Neural progenitor cell (in vitro differentiated cells): Measurements from ENCODE around the gene H6PD. TPM values are rescaled to one million over a fixed set of nuclear protein-coding genes. Genes with fewer than 3 reads are reported as not detected.

Experiments
- DNase-seq: peaks from one replicate; pipeline ENCODE4 v3.0.0-alpha.2; 2016; ENCODE audit warnings: low spot score
- H2AFZ ChIP-seq: fragments of 200-600 bp; sonication (generic); replicated peaks from 2 replicates; pipeline ENCODE4 v1.6.1; 2016; ENCODE audit warnings: antibody characterized with exemption
- H3F3A ChIP-seq: fragments of 200-600 bp; sonication (generic); 2 replicates; pipeline ENCODE4 v1.6.1; 2016; ENCODE audit warnings: antibody characterized with exemption, low read depth
- H3K27ac ChIP-seq: fragments of 200-600 bp; sonication (generic); 2 replicates; pipeline ENCODE4 v1.5.1; 2016; ENCODE audit warnings: mild to moderate bottlenecking
- H3K27me3 ChIP-seq: fragments of 200-600 bp; sonication (generic); 2 replicates; pipeline ENCODE4 v1.6.1; 2016; ENCODE audit warnings: mild to moderate bottlenecking, moderate library complexity
- H3K36me3 ChIP-seq: fragments of 200-600 bp; sonication (generic); 2 replicates; pipeline ENCODE4 v1.5.1; 2016
- H3K4me1 ChIP-seq: fragments of 200-600 bp; sonication (generic); 2 replicates; pipeline ENCODE4 v1.6.1; 2016; ENCODE audit warnings: mixed run types
- H3K4me2 ChIP-seq: fragments of 200-600 bp; sonication (generic); 2 replicates; pipeline ENCODE4 v1.6.1; 2016
- H3K4me3 ChIP-seq: fragments of 200-600 bp; sonication (generic); 2 replicates; pipeline ENCODE4 v1.5.1; 2016
- H3K79me2 ChIP-seq: fragments of 200-600 bp; sonication (generic); 2 replicates; pipeline ENCODE4 v1.6.1; 2016; ENCODE audit warnings: low read depth
- H3K9ac ChIP-seq: fragments of 200-600 bp; sonication (generic); 2 replicates; pipeline ENCODE4 v1.6.1; 2016
- H3K9me3 ChIP-seq: fragments of 200-600 bp; sonication (generic); 2 replicates; pipeline ENCODE4 v1.5.1; 2016; ENCODE audit warnings: low read depth
- H4K20me1 ChIP-seq: fragments of 200-600 bp; sonication (generic); 2 replicates; pipeline ENCODE4 v1.6.1; 2016; ENCODE audit warnings: low read depth
- H3K27ac Mint-ChIP-seq: 3 replicates; pipeline ENCODE4 v1.8.0; 2021; ENCODE audit warnings: mixed read lengths
- H3K27me3 Mint-ChIP-seq: 2 replicates; pipeline ENCODE4 v1.8.0; 2022; ENCODE audit warnings: low read depth, mild to moderate bottlenecking, inconsistent platforms, moderate library complexity, mixed read lengths; ENCODE audit not compliant: insufficient read depth
- H3K36me3 Mint-ChIP-seq: 3 replicates; pipeline ENCODE4 v1.8.0; 2021; ENCODE audit warnings: mixed read lengths
- H3K4me1 Mint-ChIP-seq: 3 replicates; pipeline ENCODE4 v1.8.0; 2021; ENCODE audit warnings: mixed read lengths
- H3K4me3 Mint-ChIP-seq: 3 replicates; pipeline ENCODE4 v1.8.0; 2021; ENCODE audit warnings: mild to moderate bottlenecking, moderate library complexity, mixed read lengths
- H3K9me3 Mint-ChIP-seq: 3 replicates; pipeline ENCODE4 v1.8.0; 2020; ENCODE audit warnings: mixed read lengths
- EZH2 ChIP-seq: fragments of 200-600 bp; sonication (generic); IDR thresholded peaks from 2 replicates; pipeline ENCODE4 v1.6.1; 2017; ENCODE audit warnings: antibody characterized with exemption, mild to moderate bottlenecking, moderate library complexity
- EZH2phosphoT487 ChIP-seq: fragments of 200-600 bp; sonication (generic); IDR thresholded peaks from 2 replicates; pipeline ENCODE4 v1.6.1; 2017; ENCODE audit warnings: antibody characterized with exemption
- total RNA-seq: library from RNA; depleted of rRNA; stranded (reverse); fragments of >200 nt; gene quantifications from 2 replicates; pipeline ENCODE4 v1.2.3, GENCODE V29; 2015; ENCODE audit warnings: low replicate concordance
- TF ChIP-seq, protein P1 (sequence below): fragments of 200-600 bp; sonication (generic); IDR thresholded peaks from 2 replicates; pipeline ENCODE4 v1.5.1; 2017; ENCODE audit warnings: antibody characterized with exemption, mild to moderate bottlenecking

Gene H6PD
- total RNA-seq, 1 donor from 2014 or later = 6.0 TPM

DNA sequence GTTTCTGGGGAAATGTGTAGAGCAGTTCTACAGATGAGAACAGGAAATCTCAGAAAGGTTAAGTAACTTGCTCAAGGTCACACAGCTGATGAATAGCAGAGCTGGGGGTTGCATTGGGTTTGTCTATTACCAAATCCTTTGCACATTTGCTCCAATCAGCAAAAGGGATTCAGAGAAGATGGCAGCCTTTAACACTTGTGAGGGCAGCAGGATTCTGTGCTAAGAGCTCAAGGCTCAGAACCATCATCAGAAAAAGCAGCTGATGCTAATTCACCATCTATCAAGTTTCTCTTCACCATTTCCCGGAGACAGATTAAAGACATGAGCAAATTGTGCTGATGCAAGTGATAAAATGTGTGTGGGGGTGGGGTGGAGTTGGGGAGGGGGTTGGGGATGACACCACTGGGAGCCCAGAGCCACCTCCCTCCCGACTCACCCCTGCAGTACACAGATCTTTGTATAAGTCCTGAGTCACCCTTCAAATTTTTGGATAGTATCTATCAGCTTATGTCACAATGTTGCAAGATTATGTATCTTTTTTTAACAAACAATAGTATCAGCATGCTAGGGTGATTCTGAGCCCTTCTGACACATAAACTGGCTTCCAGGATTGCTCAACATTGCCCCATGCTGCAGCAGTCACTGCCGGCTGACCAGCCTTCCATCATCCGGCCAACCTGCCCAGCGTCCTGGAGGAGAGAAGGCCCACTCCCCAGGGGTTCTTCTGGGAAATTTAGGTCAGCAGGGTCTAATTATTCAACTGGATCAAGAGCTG, 55.3 kb downstream of the H6PD start:
- Histone ChIP-seq H3K79me2 (no peaks in the 10 kb centered on the region), H3F3A (peaks cover 20% of the 10 kb centered on the region), H3K4me3 (no peak overlapping the region), H3K9ac (no peak overlapping the region), H3K36me3 (no peaks in the 10 kb centered on the region), H3K27me3 (peaks cover 28% of the 10 kb centered on the region), H2AFZ (no peak overlapping the region), H3K27ac (no peak overlapping the region), H4K20me1 (peaks cover 3% of the 10 kb centered on the region), H3K4me1 (peaks cover 4% of the 10 kb centered on the region), H3K4me2 (no peak overlapping the region), H3K9me3 (peaks cover 6% of the 10 kb centered on the region)
- H3K4me3 Mint-ChIP-seq = no peak overlapping the region
- TF ChIP-seq, protein P1, sequence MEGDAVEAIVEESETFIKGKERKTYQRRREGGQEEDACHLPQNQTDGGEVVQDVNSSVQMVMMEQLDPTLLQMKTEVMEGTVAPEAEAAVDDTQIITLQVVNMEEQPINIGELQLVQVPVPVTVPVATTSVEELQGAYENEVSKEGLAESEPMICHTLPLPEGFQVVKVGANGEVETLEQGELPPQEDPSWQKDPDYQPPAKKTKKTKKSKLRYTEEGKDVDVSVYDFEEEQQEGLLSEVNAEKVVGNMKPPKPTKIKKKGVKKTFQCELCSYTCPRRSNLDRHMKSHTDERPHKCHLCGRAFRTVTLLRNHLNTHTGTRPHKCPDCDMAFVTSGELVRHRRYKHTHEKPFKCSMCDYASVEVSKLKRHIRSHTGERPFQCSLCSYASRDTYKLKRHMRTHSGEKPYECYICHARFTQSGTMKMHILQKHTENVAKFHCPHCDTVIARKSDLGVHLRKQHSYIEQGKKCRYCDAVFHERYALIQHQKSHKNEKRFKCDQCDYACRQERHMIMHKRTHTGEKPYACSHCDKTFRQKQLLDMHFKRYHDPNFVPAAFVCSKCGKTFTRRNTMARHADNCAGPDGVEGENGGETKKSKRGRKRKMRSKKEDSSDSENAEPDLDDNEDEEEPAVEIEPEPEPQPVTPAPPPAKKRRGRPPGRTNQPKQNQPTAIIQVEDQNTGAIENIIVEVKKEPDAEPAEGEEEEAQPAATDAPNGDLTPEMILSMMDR = no peak
- TF ChIP-seq EZH2phosphoT487 (no peak), EZH2 (no peak)
- peaks cover 13% of the 10 kb centered on the region for H3K27me3 Mint-ChIP-seq
- H3K9me3 Mint-ChIP-seq = peaks cover 27% of the 10 kb centered on the region
- H3K27ac Mint-ChIP-seq = no peak overlapping the region
- DNase-seq = no peak
- peaks cover 5% of the 10 kb centered on the region for H3K36me3 Mint-ChIP-seq
- peaks cover 11% of the 10 kb centered on the region for H3K4me1 Mint-ChIP-seq

DNA sequence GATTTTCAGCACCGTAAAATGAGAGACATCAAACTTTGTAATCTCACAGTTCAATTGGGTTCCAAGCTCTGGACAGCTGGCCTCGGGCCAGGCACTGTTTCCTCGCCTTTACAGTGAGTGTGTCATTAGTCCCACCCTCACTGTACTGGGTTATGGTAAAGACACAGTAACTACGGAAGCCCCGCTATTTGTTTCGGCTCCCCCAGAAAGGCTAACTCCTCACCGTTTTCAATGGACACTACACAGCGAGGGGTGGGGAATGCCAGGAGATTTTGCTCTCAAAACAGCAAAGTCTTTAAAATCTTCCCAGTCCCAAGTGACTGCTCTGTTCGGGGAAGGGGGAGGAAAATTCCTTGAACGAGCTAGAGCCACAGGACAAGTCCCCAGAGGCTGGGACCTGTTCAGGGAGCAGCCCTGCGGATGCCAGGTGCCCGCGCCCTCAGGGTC, 57.4 kb downstream of the H6PD start:
- H3K4me1 Mint-ChIP-seq = peaks cover 19% of the 10 kb centered on the region
- H3K27ac Mint-ChIP-seq = peak overlapping the region; percentile 76
- peak overlapping the region; percentile 83 for H3K4me3 Mint-ChIP-seq
- TF ChIP-seq EZH2phosphoT487 (no peak), EZH2 (peak; percentile 26)
- peak; percentile 71 for DNase-seq
- H3K27ac ChIP-seq = no peak overlapping the region
- H3K36me3 ChIP-seq = no peaks in the 10 kb centered on the region
- H3K27me3 Mint-ChIP-seq = peaks cover 19% of the 10 kb centered on the region
- peaks cover 4% of the 10 kb centered on the region for H3K4me1 ChIP-seq
- peaks cover 5% of the 10 kb centered on the region for H4K20me1 ChIP-seq
- peaks cover 28% of the 10 kb centered on the region for H3K27me3 ChIP-seq
- peaks cover 14% of the 10 kb centered on the region for H3K9me3 Mint-ChIP-seq
- H3K36me3 Mint-ChIP-seq = peaks cover 2% of the 10 kb centered on the region
- peak overlapping the region; percentile 82 for H2AFZ ChIP-seq
- H3K79me2 ChIP-seq = no peaks in the 10 kb centered on the region
- H3K9me3 ChIP-seq = peaks cover 6% of the 10 kb centered on the region
- H3K4me3 ChIP-seq = peak overlapping the region; percentile 73
- peaks cover 20% of the 10 kb centered on the region for H3F3A ChIP-seq
- peak overlapping the region; percentile 92 for H3K4me2 ChIP-seq
- H3K9ac ChIP-seq = no peak overlapping the region

DNA sequence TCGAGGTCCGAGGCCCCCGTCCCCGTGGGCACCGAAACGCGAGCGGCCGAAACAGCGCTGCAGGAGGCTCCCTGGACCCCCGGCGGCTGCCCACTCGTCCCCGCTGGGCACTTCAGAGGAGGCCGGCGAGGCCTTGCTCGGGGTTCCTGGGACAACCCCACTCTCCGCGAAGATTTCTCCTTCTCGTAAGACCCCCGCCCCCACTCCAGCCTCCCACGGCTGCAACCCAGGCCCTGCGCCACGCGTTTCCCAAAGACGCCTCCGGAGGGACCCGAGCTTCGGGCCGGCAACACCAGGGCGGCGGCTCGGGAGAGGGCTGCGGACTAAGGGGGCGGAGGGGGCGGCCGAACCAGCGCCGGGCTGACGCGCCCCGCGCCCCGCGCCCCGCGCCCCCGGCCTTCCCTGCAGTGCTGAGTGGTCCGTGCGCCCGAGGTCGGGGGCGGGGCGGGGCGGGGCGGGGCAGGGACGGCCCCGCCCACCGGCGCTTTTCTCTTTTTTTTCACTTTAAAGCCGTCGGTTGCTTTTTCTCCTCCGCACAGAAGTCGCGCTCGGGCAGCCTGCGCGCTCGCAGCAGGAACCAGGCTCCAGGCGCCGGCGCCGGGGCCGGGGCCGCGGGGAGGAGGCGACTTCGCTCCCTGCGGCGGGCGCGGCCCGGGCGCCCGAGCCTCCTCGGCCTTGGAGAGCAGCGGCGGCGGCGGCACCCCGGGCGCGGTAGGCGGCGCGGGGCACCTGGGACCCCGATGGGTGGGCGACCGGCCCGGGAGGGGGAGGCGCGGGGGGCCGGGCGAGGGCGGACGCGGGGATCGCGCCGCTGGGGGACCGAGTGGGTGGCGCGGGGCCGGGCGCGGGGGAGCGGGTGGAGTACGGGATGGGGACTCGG, 58.0 kb downstream of the H6PD start, which contains the start of gene SPSB1:
Gene SPSB1, plus strand, starts transcription at position 534 of the 880 bp plus-strand sequence. CDS start 62,998 bp downstream, outside the sequence.
- Mint-ChIP-seq H3K36me3 (peaks cover 2% of the 10 kb centered on the region), H3K9me3 (peaks cover 11% of the 10 kb centered on the region), H3K4me3 (peak within 1 kb of the TSS; percentile 83), H3K27ac (peak within 1 kb of the TSS; percentile 76), H3K4me1 (peaks cover 19% of the 10 kb centered on the region), H3K27me3 (peaks cover 19% of the 10 kb centered on the region)
- peaks cover 5% of the 10 kb centered on the region for H4K20me1 ChIP-seq
- no peak within 1 kb of the TSS for H3K27ac ChIP-seq
- H3F3A ChIP-seq = peaks cover 20% of the 10 kb centered on the region
- TF ChIP-seq EZH2 = no peak
- H3K4me2 ChIP-seq = peak within 1 kb of the TSS; percentile 92
- peak; percentile 88 for DNase-seq
- H3K79me2 ChIP-seq = no peaks in the 10 kb centered on the region
- H3K27me3 ChIP-seq = peaks cover 28% of the 10 kb centered on the region
- H3K9me3 ChIP-seq = peaks cover 6% of the 10 kb centered on the region
- H3K9ac ChIP-seq = peak within 1 kb of the TSS; percentile 23
- H3K36me3 ChIP-seq = no peaks in the 10 kb centered on the region
- H2AFZ ChIP-seq = peak within 1 kb of the TSS; percentile 82
- H3K4me1 ChIP-seq = peaks cover 4% of the 10 kb centered on the region
- H3K4me3 ChIP-seq = peak within 1 kb of the TSS; percentile 73

DNA sequence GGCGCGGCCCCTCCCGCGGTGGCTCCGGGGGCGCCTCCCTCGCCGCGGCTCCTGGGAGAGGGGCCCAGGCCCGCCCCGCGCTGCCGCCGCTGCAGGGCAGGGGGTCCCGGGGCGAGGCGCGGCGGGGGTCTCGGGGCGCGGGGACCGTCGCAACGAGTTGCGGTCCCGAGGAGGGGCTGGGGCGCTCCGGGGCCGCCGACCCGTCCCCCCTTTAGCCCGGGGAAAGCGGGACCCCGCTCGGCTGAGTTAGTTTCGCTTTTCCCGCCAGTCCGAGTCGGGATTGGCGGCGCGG, 58.6 kb downstream of the H6PD start:
- DNase-seq = no peak
- peaks cover 8% of the 10 kb centered on the region for H3K9me3 Mint-ChIP-seq
- Histone ChIP-seq H3K4me2 (peak overlapping the region; percentile 91), H3K27ac (no peak overlapping the region), H2AFZ (no peak overlapping the region), H3K9ac (peak overlapping the region; percentile 23), H3K27me3 (peaks cover 28% of the 10 kb centered on the region), H3K79me2 (no peaks in the 10 kb centered on the region), H3K36me3 (no peaks in the 10 kb centered on the region), H4K20me1 (peaks cover 5% of the 10 kb centered on the region), H3K4me3 (peak overlapping the region; percentile 73), H3K4me1 (peaks cover 4% of the 10 kb centered on the region), H3F3A (peaks cover 20% of the 10 kb centered on the region), H3K9me3 (peaks cover 6% of the 10 kb centered on the region)
- TF ChIP-seq, protein P1 = no peak
- no peak for TF ChIP-seq EZH2
- no peak for TF ChIP-seq EZH2phosphoT487
- no peak overlapping the region for H3K27ac Mint-ChIP-seq
- H3K4me3 Mint-ChIP-seq = no peak overlapping the region
- H3K27me3 Mint-ChIP-seq = peaks cover 19% of the 10 kb centered on the region
- peaks cover 19% of the 10 kb centered on the region for H3K4me1 Mint-ChIP-seq
- peaks cover 2% of the 10 kb centered on the region for H3K36me3 Mint-ChIP-seq
